SK-N-MC (cell line): ENCODE measurements around the gene ANKS1B.

Experiments used
- EZH2 ChIP-seq: fragments of 200-600 bp; sonication (generic); IDR thresholded peaks from one replicate; pipeline ENCODE4 v1.6.1; 2017; ENCODE audit warnings: antibody characterized with exemption
- FOXP2 ChIP-seq: optimal IDR thresholded peaks from 2 replicates; pipeline ENCODE3; 2011; ENCODE audit warnings: mild to moderate bottlenecking, moderate library complexity; ENCODE audit not compliant: insufficient read depth; ENCODE audit errors: extremely low read length, control extremely low read depth
- POLR2AphosphoS5 ChIP-seq: IDR thresholded peaks from 2 replicates; pipeline ENCODE4 v1.6.1; 2012; ENCODE audit warnings: mild to moderate bottlenecking, low read depth, low read length, borderline replicate concordance

- TF ChIP-seq EZH2 (no peak), POLR2AphosphoS5 (no peak), FOXP2 (no peak)
These were observed 1123.5 kb downstream of the ANKS1B start for GRCh38 chr12:98861251-98861650.
